Small intestine (tissue), 7 donors: Measurements from ENCODE around the gene CTNND2. TPM values are rescaled to one million over a fixed set of nuclear protein-coding genes. Genes with fewer than 3 reads are reported as not detected.

Source experiments
- DNase-seq, 2 donors: peaks; one replicate each; pipeline versions ENCODE4 v3.0.0 to v3.0.0-alpha.2; 2013
- FAIRE-seq: peaks from 2 replicates; lab custom pipeline; 2012; peaks lifted over from hg19 to GRCh38; lab: Jason Lieb, UNC
- H3K27ac ChIP-seq, 3 donors: one replicate each; pipeline ENCODE4 v1.5.1; 2013; ENCODE audit warnings: low read length in 2 of 3, mild to moderate bottlenecking in 2 of 3, control low read depth in 1 of 3, inconsistent platforms in 1 of 3, low read depth in 1 of 3, moderate library complexity in 1 of 3
- H3K27me3 ChIP-seq, 3 donors: one replicate each; pipeline ENCODE4 v1.6.1; 2013; ENCODE audit warnings: low read length in 3 of 3, inconsistent platforms in 1 of 3; ENCODE audit not compliant: control insufficient read depth in 3 of 3, insufficient read depth in 3 of 3
- H3K36me3 ChIP-seq, 3 donors: one replicate each; pipeline ENCODE4 v1.6.1; 2013; ENCODE audit warnings: low read length in 3 of 3, inconsistent platforms in 1 of 3, low read depth in 1 of 3, mild to moderate bottlenecking in 1 of 3, moderate library complexity in 1 of 3; ENCODE audit not compliant: control insufficient read depth in 3 of 3, insufficient read depth in 2 of 3
- H3K4me1 ChIP-seq, 3 donors: one replicate each; pipeline ENCODE4 v1.6.1; 2013; ENCODE audit warnings: low read length in 2 of 3, inconsistent platforms in 1 of 3, low read depth in 1 of 3, mild to moderate bottlenecking in 1 of 3, moderate library complexity in 1 of 3; ENCODE audit not compliant: control insufficient read depth in 3 of 3, insufficient read depth in 2 of 3
- H3K4me3 ChIP-seq, 3 donors: one replicate each; pipeline ENCODE4 v1.5.1; 2013; ENCODE audit warnings: low read length in 3 of 3, control low read depth in 1 of 3, inconsistent platforms in 1 of 3, low read depth in 1 of 3, mild to moderate bottlenecking in 1 of 3, moderate library complexity in 1 of 3
- H3K9me3 ChIP-seq, 2 donors: one replicate each; pipeline ENCODE4 v1.6.1; 2013; ENCODE audit warnings: low read depth in 1 of 2, low read length in 1 of 2; ENCODE audit not compliant: control insufficient read depth in 2 of 2, insufficient read depth in 1 of 2
- WGBS, 3 donors: extraction: QIAGEN DNeasy Blood & Tissue Kit; methylation state at CpG; one replicate each; pipeline ENCODE4 v1.1.7; 2013; 5-methylcytosine and 5-hydroxymethylcytosine counted together
- polyA plus RNA-seq, 4 donors: library from polyadenylated mRNA; stranded (reverse) in 3 of 4; unstranded in 1 of 4; fragments of 200-250 nt in 3 of 4; fragments of 120-200 nt in 1 of 4; gene quantifications; one replicate each; pipeline versions ENCODE4 v1.2.1 to v1.2.3, GENCODE V29; 2013
- donor health status: healthy with polysubstance abuse.
- donor health status: control.
- donor health status: control.
- donor health status: Bipolar disorder and iron deficiency.
- donor health status: healthy.

CTNND2 gene
- polyA plus RNA-seq, 4 donors: 1.1 to 3.0 TPM; not detected in 2

DNA sequence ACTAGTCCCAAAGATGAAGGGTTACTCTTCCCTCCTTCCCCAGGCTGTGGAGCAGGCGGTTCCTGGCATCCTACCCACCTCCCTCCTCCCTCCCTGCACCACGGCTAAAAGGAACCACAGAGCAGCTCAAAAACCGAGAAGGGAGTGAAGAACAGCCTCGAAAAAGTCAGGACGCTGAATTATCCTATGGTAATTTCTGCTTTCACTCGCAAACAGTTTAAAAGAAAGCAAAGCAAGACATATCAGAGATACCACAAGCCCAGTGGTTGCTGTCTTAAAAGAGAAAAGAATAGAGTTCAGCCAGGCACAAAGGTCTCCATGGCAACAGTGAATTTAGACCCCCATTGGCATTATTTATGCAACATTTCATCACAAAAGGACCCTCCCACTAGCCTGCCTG, 315.4 kb downstream of the CTNND2 start:
- H3K4me3 ChIP-seq: no peak overlapping the region
- H3K27me3 ChIP-seq: no peaks in the 10 kb centered on the region
- no peak for FAIRE-seq
- WGBS, 3 donors: 18 to 38% (median 32%) methylated on average over 6 of the region's 6 CpGs
- H3K36me3 ChIP-seq: no peaks in the 10 kb centered on the region
- no peaks in the 10 kb centered on the region for H3K4me1 ChIP-seq
- DNase-seq: no peak
- H3K9me3 ChIP-seq: peaks cover 0 to 6% of the 10 kb centered on the region in 2 donors
- H3K27ac ChIP-seq: peak overlapping the region in 1 of 3 donors; percentile 21

DNA sequence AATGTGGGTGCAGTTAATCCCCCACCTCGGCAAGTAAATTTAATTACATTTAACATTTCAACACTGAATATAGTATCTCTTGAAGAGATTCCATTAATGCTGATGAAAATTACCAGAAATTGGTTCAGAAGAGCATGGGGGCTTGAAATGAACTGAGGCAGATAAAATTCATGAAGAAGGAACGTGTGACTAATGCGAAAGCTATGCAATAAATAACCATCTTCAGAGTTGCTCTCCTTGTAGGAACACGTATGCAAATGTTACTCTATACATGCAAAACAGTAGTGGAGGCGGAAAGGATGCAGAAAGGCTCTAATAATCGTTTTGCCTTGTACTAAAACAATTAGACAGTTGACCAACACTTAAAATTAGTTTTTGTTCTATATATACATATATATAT, 320.2 kb downstream of the CTNND2 start:
- FAIRE-seq: no peak
- H3K27ac ChIP-seq: no peak overlapping the region
- DNase-seq: no peak
- 71 to 80% (median 75%) methylated on average over 6 of the region's 6 CpGs for WGBS, 3 donors
- no peaks in the 10 kb centered on the region for H3K27me3 ChIP-seq
- H3K36me3 ChIP-seq: no peaks in the 10 kb centered on the region
- no peaks in the 10 kb centered on the region for H3K4me1 ChIP-seq
- H3K4me3 ChIP-seq: no peak overlapping the region
- no peaks in the 10 kb centered on the region for H3K9me3 ChIP-seq

DNA sequence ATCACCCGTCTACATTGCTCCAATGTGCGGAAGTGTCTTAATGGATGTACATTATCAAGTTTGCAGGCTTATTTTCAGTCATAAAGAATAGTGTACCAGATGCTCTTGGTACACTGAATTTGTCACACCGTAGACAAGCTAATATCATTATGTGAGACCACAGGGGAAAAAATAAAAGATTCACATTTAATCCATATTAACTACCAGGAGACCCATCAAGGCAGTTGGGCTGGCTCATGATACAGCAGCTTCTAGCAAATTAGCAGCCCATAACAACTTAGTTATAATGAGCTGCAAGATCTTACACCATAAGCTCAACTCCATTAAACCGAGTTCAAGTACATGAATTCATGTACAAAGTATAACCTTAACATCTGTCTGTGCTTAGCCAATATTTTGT, 324.9 kb downstream of the CTNND2 start:
- FAIRE-seq: no peak
- H3K9me3 ChIP-seq: no peaks in the 10 kb centered on the region
- 84 to 86% (median 85%) methylated on average over 4 of the region's 4 CpGs for WGBS, 3 donors
- no peaks in the 10 kb centered on the region for H3K4me1 ChIP-seq
- no peak for DNase-seq
- H3K27me3 ChIP-seq: no peaks in the 10 kb centered on the region
- no peak overlapping the region for H3K27ac ChIP-seq
- no peak overlapping the region for H3K4me3 ChIP-seq
- H3K36me3 ChIP-seq: no peaks in the 10 kb centered on the region

DNA sequence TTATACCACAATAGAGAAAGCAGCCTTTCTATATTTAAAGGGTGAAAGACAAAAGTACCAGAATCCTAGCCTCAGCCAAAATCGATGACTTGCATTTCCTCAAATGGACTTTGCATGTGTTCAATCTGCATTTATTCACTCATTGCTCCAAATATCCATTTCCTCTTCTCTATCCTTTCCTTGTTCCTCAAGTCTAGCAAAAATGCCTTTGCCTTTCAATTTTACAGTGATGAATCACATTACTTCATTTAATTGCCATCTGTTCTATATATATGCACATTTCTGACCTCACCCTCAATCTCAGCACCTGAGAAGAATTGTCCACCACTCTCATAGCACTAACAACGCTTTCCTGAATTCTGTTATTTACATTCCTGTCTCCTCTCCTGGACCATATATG, 329.5 kb downstream of the CTNND2 start:
- DNase-seq: no peak
- Histone ChIP-seq H3K9me3 (no peaks in the 10 kb centered on the region), H3K27me3 (no peaks in the 10 kb centered on the region), H3K27ac (no peak overlapping the region), H3K36me3 (no peaks in the 10 kb centered on the region), H3K4me3 (no peak overlapping the region), H3K4me1 (no peaks in the 10 kb centered on the region)
- no peak for FAIRE-seq
- WGBS, 3 donors: 84 to 89% (median 85%) methylated on average over 2 of the region's 2 CpGs

DNA sequence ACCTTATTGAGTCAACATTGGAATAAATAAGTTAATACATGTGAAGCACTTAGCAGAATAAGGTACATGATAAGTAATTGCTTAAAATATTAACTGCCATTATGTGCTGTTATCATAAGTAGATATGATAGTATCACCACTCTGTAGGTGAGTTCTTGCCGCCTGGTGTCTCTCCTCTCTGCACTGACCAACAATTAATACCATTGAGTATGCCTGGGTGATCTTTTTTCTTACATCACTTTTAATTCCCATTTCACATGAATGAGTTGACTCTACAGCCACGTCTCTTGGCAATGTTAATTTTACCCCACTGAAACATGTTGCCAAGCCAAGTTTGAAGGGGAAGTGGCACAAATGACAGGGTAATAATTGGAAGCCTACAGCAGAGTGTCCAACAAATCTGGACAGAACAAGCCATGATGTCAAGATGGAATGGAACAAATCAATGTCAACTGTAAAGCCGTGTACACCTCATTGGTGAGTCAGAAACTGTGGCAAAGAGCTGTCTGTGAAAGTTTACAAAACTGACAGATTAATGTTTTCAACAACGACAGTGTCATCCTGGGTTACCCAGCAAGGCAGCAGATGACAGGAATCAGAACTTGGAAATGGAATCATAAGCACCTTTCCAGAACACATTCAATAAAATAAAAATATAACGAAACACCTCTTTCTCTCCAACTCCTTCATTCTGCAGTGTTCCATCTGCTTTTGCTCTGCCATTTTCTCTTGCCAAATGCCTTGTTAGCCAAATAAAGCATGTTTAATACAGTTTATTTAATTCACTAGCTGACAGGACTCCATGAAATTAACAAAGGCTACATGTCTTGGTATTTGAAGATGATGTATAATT, 330.9 kb downstream of the CTNND2 start:
- no peaks in the 10 kb centered on the region for H3K9me3 ChIP-seq
- FAIRE-seq: no peak
- no peaks in the 10 kb centered on the region for H3K27me3 ChIP-seq
- DNase-seq: no peak
- WGBS, 3 donors: 68 to 76% (median 74%) methylated on average over 5 of the region's 5 CpGs
- no peak overlapping the region for H3K27ac ChIP-seq
- H3K36me3 ChIP-seq: no peaks in the 10 kb centered on the region
- no peaks in the 10 kb centered on the region for H3K4me1 ChIP-seq
- no peak overlapping the region for H3K4me3 ChIP-seq

DNA sequence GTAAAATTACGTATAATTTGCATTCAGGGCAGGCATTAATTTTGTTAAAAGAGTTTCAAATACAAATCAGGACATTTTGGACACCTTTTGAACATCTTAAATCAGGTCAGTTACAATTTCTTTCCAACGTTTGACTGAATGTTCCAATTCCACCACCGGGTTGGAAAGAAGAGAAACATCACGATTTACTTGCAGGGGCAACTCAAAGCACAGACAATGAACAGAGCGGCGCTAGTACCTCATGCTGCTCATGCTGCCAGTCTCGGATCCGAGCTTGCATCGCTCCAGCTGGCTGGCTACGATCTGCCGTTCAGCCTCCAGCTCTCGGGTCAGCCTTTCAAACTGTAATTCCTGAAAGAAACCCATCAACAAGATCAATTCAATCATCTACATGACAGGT, 339.5 kb downstream of the CTNND2 start:
- DNase-seq (no peak), FAIRE-seq (no peak)
- no peaks in the 10 kb centered on the region for H3K27me3 ChIP-seq
- no peaks in the 10 kb centered on the region for H3K9me3 ChIP-seq
- no peaks in the 10 kb centered on the region for H3K4me1 ChIP-seq
- WGBS, 3 donors: 87 to 92% (median 91%) methylated on average over 12 of the region's 12 CpGs
- H3K4me3 ChIP-seq: no peak overlapping the region
- H3K36me3 ChIP-seq: no peaks in the 10 kb centered on the region
- no peak overlapping the region for H3K27ac ChIP-seq

DNA sequence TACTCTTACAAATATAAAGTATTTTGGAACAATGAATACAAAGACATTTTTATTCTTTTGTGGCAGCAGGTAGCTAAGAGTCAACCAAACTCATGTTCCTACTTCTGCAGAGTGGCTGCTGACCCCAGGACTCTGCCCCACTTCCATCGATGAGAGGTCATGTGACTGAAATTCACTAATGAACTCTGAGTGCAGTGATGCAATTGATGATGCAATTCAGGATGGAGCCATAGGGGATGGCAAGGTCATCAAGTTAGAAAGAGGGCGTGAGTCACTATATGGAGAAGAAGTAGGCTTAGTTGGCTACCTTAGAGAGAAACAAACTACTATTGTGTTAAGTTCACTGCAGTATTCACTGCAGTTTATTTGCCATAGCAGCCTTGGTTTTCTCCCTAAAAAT, 340.4 kb downstream of the CTNND2 start:
- Histone ChIP-seq H3K36me3 (no peaks in the 10 kb centered on the region), H3K27ac (no peak overlapping the region), H3K9me3 (no peaks in the 10 kb centered on the region), H3K4me1 (no peaks in the 10 kb centered on the region), H3K27me3 (no peaks in the 10 kb centered on the region), H3K4me3 (no peak overlapping the region)
- FAIRE-seq (no peak), DNase-seq (no peak)
- WGBS, 3 donors: 80 to 87% (median 82%) methylated on average over 2 of the region's 2 CpGs

DNA sequence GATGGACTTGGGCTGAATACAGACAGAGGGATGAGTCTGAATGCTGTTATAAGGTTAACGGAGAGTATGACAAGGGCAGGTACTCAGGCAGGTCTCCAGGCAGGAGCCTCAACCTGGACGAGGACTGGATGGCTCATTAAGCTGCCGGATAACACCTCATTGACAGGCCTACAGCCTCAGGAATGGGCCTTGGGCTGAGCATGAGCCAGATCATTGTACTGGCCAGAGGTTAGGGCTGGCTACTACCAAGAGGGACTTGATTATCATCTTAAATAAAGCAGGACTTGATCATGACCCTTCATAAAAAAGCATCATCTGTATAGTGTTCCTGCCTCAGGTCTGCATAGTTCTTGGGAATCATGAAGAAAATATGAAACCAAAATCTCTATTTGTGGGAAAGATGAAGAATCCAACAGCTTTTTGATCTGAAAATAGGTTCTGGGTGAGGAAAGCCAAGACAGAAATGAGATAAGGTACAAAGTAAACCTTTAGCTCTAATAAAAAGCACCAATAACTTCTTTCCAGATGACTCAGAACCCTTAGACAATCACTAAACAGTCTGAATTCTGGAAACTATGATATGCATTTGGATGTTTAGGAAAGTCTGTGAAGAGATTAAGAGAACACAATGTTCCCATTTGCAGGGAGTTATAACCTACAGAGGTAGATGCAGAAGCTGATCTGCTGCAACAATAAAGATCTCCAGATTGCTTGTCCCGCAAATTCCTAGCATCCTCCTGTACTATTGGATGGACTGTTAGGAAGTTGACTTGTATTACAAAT, 343.1 kb downstream of the CTNND2 start:
- H3K4me3 ChIP-seq: no peak overlapping the region
- DNase-seq (no peak), FAIRE-seq (no peak)
- 73 to 87% (median 79%) methylated on average over 4 of the region's 4 CpGs for WGBS, 3 donors
- H3K27ac ChIP-seq: no peak overlapping the region
- H3K36me3 ChIP-seq: no peaks in the 10 kb centered on the region
- H3K9me3 ChIP-seq: no peaks in the 10 kb centered on the region
- H3K27me3 ChIP-seq: no peaks in the 10 kb centered on the region
- H3K4me1 ChIP-seq: no peaks in the 10 kb centered on the region
